GM12865 (cell line): ENCODE results near the gene HSPBP1.
A peak's percentile ranks its signal among the peaks of the same experiment; 100 is the strongest.

Experiments used
- DNase-seq: peaks from one replicate; pipeline ENCODE4 v3.0.0; 2010; ENCODE audit warnings: low read depth
- H3K4me3 ChIP-seq: 2 replicates; pipeline ENCODE4 v1.5.1; 2011; ENCODE audit warnings: mild to moderate bottlenecking, low read depth, low read length, control low read depth
- TF ChIP-seq, protein P1 (sequence below): IDR thresholded peaks from 2 replicates; pipeline ENCODE4 v1.5.1; 2011; ENCODE audit warnings: low read length, control low read depth, low read depth, inconsistent platforms; ENCODE audit not compliant: insufficient read depth; ENCODE audit errors: missing control alignments

Gene HSPBP1

DNA sequence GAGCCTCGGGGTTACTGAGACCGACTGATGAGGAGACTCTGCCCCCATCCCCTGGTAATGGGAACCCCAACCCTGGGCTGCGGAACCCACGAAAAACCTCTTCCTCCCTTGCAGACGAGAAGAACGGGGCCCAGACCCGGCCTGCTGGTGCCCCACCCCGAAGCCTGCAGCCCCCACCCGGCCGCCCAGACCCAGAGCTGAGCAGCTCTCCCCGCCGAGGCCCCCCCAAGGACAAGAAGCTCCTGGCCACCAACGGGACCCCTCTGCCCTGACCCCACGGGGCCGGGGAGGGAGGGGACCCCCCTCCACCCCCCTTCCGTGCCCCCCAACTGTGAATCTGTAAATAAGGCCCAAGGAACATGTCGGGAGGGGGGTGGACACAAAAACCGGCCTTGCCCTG, 31.9 kb upstream of the HSPBP1 start:
- H3K4me3 ChIP-seq: no peak overlapping the region
- DNase-seq: no peak
- TF ChIP-seq, protein P1, sequence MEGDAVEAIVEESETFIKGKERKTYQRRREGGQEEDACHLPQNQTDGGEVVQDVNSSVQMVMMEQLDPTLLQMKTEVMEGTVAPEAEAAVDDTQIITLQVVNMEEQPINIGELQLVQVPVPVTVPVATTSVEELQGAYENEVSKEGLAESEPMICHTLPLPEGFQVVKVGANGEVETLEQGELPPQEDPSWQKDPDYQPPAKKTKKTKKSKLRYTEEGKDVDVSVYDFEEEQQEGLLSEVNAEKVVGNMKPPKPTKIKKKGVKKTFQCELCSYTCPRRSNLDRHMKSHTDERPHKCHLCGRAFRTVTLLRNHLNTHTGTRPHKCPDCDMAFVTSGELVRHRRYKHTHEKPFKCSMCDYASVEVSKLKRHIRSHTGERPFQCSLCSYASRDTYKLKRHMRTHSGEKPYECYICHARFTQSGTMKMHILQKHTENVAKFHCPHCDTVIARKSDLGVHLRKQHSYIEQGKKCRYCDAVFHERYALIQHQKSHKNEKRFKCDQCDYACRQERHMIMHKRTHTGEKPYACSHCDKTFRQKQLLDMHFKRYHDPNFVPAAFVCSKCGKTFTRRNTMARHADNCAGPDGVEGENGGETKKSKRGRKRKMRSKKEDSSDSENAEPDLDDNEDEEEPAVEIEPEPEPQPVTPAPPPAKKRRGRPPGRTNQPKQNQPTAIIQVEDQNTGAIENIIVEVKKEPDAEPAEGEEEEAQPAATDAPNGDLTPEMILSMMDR: no peak

GRCh38 chr19:55311397-55311796, 31.5 kb upstream of the HSPBP1 start:
- no peak overlapping the region for H3K4me3 ChIP-seq
- DNase-seq: no peak
- TF ChIP-seq, protein P1: no peak

DNA sequence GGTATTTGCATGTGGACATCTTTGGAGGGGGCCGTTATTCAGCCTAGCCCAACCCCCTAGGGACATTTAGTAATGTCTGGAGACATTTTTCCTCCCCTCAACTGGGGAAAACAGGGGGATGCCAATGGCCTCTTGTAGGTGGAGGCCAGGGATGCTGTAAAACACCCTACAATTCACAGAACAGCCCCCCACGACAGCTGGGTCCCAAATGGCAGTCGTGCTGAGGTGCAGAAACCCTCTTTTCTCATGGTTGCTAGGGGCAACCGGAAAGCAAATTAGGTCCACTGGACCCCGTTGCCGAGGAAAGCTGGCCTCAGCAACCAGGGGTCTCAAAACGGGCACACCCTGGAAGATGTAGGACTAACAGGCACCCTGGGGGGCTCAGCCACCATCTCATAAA, 30.6 kb upstream of the HSPBP1 start:
- TF ChIP-seq, protein P1: no peak
- DNase-seq: no peak
- no peak overlapping the region for H3K4me3 ChIP-seq

- H3K4me3 ChIP-seq: no peak overlapping the region
- DNase-seq: no peak
- TF ChIP-seq, protein P1: no peak
Measured at GRCh38 chr19:55309448-55309847, 29.5 kb upstream of the HSPBP1 start.

GRCh38 chr19:55308281-55308680, 28.4 kb upstream of the HSPBP1 start:
- TF ChIP-seq, protein P1: no peak
- no peak overlapping the region for H3K4me3 ChIP-seq

GRCh38 chr19:55306712-55307111, 26.8 kb upstream of the HSPBP1 start:
- no peak for DNase-seq
- TF ChIP-seq, protein P1: no peak

More at GRCh38 chr19:55308281-55308680, 28.4 kb upstream of the HSPBP1 start:
- peak; percentile 40 for DNase-seq

GRCh38 chr19:55305983-55306562, 26.2 kb upstream of the HSPBP1 start:
- H3K4me3 ChIP-seq: no peak overlapping the region
- DNase-seq: peak; percentile 30
- TF ChIP-seq, protein P1: no peak

More at GRCh38 chr19:55306712-55307111, 26.8 kb upstream of the HSPBP1 start:
- no peak overlapping the region for H3K4me3 ChIP-seq
